ENCODE measurements around the gene FRAT2. TPM values are rescaled to one million over a fixed set of nuclear protein-coding genes. Genes with fewer than 3 reads are reported as not detected.
A peak's percentile ranks its signal among the peaks of the same experiment; 100 is the strongest.

Gene FRAT2
- total and polyA plus RNA-seq, 2 of the 13 experiments (the other 11 are each of a cell fraction or from before 2014, with no cell fraction given) = 7.2 to 14.1 TPM

DNA sequence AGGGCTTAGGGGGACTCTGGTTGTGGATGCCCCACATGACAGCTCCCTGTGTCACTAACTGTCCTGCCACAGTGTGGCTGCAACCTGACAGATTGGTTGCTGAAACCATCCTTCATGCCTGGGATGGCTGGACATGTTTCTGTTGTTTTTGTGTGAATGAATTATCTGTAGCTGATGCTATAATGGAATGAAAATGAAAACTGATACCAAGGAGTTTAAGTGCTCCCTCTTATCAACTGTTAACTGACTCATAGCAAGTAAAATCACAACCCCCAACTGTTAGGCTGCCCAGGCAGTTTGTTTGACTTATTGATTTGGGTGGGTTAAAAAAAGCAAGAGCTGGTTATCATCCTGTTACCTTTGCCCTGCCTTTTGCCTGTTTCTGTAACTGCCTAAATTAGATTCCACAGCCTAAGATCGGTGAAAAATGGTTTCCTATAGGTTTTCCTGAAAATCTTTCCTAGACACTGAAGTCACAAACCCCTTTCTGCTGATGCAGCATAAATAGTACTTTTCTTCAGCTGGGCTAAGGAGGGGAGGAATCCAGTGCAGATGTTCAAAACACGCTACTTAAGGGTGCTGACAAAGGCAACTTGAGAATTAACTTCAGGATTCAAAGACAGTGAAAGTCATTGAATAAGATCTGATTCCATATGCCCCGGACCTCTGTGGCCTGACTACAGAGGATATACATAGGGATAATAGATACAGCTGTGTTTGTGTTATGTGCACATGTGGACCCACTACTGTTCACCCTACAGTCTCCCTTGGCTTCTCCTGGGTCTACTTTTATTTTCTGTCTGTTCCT is 5.7 kb downstream of the FRAT2 start (continued):
- TF ChIP-seq, protein P1, sequence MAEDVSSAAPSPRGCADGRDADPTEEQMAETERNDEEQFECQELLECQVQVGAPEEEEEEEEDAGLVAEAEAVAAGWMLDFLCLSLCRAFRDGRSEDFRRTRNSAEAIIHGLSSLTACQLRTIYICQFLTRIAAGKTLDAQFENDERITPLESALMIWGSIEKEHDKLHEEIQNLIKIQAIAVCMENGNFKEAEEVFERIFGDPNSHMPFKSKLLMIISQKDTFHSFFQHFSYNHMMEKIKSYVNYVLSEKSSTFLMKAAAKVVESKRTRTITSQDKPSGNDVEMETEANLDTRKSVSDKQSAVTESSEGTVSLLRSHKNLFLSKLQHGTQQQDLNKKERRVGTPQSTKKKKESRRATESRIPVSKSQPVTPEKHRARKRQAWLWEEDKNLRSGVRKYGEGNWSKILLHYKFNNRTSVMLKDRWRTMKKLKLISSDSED (CRISPR knock-in tag; IDR thresholded peaks at IDR 0.05) = no peak
- TF ChIP-seq, protein P2, sequence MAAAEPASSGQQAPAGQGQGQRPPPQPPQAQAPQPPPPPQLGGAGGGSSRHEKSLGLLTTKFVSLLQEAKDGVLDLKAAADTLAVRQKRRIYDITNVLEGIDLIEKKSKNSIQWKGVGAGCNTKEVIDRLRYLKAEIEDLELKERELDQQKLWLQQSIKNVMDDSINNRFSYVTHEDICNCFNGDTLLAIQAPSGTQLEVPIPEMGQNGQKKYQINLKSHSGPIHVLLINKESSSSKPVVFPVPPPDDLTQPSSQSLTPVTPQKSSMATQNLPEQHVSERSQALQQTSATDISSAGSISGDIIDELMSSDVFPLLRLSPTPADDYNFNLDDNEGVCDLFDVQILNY (CRISPR knock-in tag; conservative IDR thresholded peaks at IDR 0.05) = no peak
- TF ChIP-seq ZSCAN30 (CRISPR knock-in tag; IDR thresholded peaks at IDR 0.05) (no peak), ERF (CRISPR knock-in tag; IDR thresholded peaks at IDR 0.05) (peak; percentile 61), ZFP36 (IDR thresholded peaks at IDR 0.05; ENCODE audit: borderline replicate concordance, low read depth, low read length, partially characterized antibody) (no peak), FOXC1 (CRISPR knock-in tag; IDR thresholded peaks at IDR 0.05; ENCODE audit: borderline replicate concordance) (no peak), TBX2 (CRISPR knock-in tag; IDR thresholded peaks at IDR 0.05; ENCODE audit: borderline replicate concordance) (peak; percentile 63), SALL2 (CRISPR knock-in tag; IDR thresholded peaks at IDR 0.05) (no peak), POLR2A (IDR thresholded peaks at IDR 0.05; ENCODE audit: insufficient read depth in 1 of 2, low read depth in 2 of 2, low read length in 2 of 2) (peak in 1 of 2 experiments; percentile 42; a peak in 1 of 4 replicates), ZNF746 (CRISPR knock-in tag; IDR thresholded peaks at IDR 0.05) (no peak; the same call in 1 of the 2 replicates), ATF7 (IDR thresholded peaks at IDR 0.05) (no peak), ATF7 (CRISPR knock-in tag; IDR thresholded peaks at IDR 0.05) (no peak), HOXA3 (CRISPR knock-in tag; IDR thresholded peaks at IDR 0.05) (peak; percentile 65), ZNF251 (CRISPR knock-in tag; IDR thresholded peaks at IDR 0.05) (no peak), FOSL2 (CRISPR knock-in tag; IDR thresholded peaks at IDR 0.05) (peak; percentile 93), ZFP62 (CRISPR knock-in tag; IDR thresholded peaks at IDR 0.05) (no peak), ZNF10 (CRISPR knock-in tag; IDR thresholded peaks at IDR 0.05; ENCODE audit: borderline replicate concordance, low read depth) (no peak), ZSCAN21 (CRISPR knock-in tag; IDR thresholded peaks at IDR 0.05; ENCODE audit: borderline replicate concordance) (0 out of 2 replicates have a peak, but pooled peaks have one; percentile 20), EHMT2 (IDR thresholded peaks at IDR 0.05; ENCODE audit: borderline replicate concordance, low read depth, low read length) (no peak), SMYD3 (CRISPR knock-in tag; IDR thresholded peaks at IDR 0.05) (no peak), ZNF234 (CRISPR knock-in tag; conservative IDR thresholded peaks at IDR 0.05) (no peak)
- TF ChIP-seq, protein P3, sequence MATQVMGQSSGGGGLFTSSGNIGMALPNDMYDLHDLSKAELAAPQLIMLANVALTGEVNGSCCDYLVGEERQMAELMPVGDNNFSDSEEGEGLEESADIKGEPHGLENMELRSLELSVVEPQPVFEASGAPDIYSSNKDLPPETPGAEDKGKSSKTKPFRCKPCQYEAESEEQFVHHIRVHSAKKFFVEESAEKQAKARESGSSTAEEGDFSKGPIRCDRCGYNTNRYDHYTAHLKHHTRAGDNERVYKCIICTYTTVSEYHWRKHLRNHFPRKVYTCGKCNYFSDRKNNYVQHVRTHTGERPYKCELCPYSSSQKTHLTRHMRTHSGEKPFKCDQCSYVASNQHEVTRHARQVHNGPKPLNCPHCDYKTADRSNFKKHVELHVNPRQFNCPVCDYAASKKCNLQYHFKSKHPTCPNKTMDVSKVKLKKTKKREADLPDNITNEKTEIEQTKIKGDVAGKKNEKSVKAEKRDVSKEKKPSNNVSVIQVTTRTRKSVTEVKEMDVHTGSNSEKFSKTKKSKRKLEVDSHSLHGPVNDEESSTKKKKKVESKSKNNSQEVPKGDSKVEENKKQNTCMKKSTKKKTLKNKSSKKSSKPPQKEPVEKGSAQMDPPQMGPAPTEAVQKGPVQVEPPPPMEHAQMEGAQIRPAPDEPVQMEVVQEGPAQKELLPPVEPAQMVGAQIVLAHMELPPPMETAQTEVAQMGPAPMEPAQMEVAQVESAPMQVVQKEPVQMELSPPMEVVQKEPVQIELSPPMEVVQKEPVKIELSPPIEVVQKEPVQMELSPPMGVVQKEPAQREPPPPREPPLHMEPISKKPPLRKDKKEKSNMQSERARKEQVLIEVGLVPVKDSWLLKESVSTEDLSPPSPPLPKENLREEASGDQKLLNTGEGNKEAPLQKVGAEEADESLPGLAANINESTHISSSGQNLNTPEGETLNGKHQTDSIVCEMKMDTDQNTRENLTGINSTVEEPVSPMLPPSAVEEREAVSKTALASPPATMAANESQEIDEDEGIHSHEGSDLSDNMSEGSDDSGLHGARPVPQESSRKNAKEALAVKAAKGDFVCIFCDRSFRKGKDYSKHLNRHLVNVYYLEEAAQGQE (IDR thresholded peaks at IDR 0.05; ENCODE audit: borderline replicate concordance in 1 of 2, low read depth in 1 of 2, low read length in 2 of 2) = no peak
